ENCODE data around the gene GSG1L. TPM values are rescaled to one million over a fixed set of nuclear protein-coding genes. Genes with fewer than 3 reads are reported as not detected.

The GSG1L gene
- total and polyA plus RNA-seq, 9 of the 15 experiments (the other 6 are each of a cell fraction or from before 2014, with no cell fraction given) = not detected

GRCh38 chr16:27870116-27870798, 193.3 kb downstream of the GSG1L start (continued):
- TF ChIP-seq RCOR1 (IDR thresholded peaks at IDR 0.05; ENCODE audit: borderline replicate concordance in 1 of 2, low read depth in 2 of 2, low read length in 2 of 2) (no peak), SNAPC5 (CRISPR knock-in tag; IDR thresholded peaks at IDR 0.05) (no peak), ZNF57 (CRISPR knock-in tag; IDR thresholded peaks at IDR 0.05) (no peak), ZNF121 (CRISPR knock-in tag; conservative IDR thresholded peaks at IDR 0.05) (no peak), ZNF239 (CRISPR knock-in tag; IDR thresholded peaks at IDR 0.05) (no peak), ZBTB11 (CRISPR knock-in tag; IDR thresholded peaks at IDR 0.05) (no peak), HDAC6 (IDR thresholded peaks at IDR 0.05; ENCODE audit: low read depth, low read length) (no peak), ZNF740 (CRISPR knock-in tag; IDR thresholded peaks at IDR 0.05) (no peak), ZNF740 (tag; IDR thresholded peaks at IDR 0.05) (no peak)
- TF ChIP-seq, protein P1, sequence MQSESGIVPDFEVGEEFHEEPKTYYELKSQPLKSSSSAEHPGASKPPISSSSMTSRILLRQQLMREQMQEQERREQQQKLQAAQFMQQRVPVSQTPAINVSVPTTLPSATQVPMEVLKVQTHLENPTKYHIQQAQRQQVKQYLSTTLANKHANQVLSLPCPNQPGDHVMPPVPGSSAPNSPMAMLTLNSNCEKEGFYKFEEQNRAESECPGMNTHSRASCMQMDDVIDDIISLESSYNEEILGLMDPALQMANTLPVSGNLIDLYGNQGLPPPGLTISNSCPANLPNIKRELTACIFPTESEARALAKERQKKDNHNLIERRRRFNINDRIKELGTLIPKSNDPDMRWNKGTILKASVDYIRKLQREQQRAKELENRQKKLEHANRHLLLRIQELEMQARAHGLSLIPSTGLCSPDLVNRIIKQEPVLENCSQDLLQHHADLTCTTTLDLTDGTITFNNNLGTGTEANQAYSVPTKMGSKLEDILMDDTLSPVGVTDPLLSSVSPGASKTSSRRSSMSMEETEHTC (IDR thresholded peaks at IDR 0.05) = no peak

Measured in K562 (cell line).